ENCODE measurements around the gene CTXN1. TPM values are rescaled to one million over a fixed set of nuclear protein-coding genes. Genes with fewer than 3 reads are reported as not detected.

The CTXN1 gene
- total RNA-seq, 2 experiments from 2014 or later: 1.0 TPM; not detected in 1

DNA sequence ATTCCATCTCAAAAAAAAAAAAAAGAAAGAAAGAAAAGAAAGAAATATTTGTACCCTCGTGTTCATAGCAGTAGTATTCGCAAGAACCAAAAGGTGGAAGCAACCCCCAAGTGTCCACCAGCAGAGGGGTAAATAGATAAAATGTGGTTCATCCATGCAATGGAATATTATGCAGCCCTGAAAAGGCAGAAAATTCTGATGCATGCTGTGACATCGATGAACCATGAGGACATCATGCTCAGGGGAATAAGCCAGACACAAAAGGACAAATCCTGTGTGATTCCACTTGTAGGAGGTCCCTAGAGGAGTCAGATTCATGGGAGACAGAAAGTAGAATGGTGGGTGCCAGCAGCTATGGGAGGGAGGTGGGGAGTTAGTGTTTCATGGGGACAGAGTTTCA, 44.0 kb downstream of the CTXN1 start:
- DNase-seq (ENCODE audit: low spot score): no peak
- CTCF ChIA-PET (ENCODE audit: unreplicated experiment): no interaction called here

GRCh38 chr19:7879836-7880235, 46.1 kb downstream of the CTXN1 start:
- Histone ChIP-seq H3K4me1 (ENCODE audit: insufficient read depth, low read length, poor library complexity, severe bottlenecking) (no peaks in the 10 kb centered on the region), H3K4me3 (ENCODE audit: low read depth, low read length, poor library complexity, severe bottlenecking) (no peak overlapping the region), H3K9me3 (ENCODE audit: low read length) (no peaks in the 10 kb centered on the region), H3K9me2 (ENCODE audit: insufficient read depth, low read length) (no peaks in the 10 kb centered on the region), H2AFZ (ENCODE audit: low read length) (no peak overlapping the region), H3K36me3 (ENCODE audit: insufficient read depth, low read length) (no peaks in the 10 kb centered on the region), H3K27ac (ENCODE audit: low read depth, low read length, poor library complexity, severe bottlenecking) (no peak overlapping the region), H3K79me2 (ENCODE audit: insufficient read depth, low read depth, low read length) (no peaks in the 10 kb centered on the region), H4K20me1 (ENCODE audit: insufficient read depth, low read length) (no peaks in the 10 kb centered on the region), H3K4me2 (ENCODE audit: low read length) (no peak overlapping the region)
- BruUV-seq (replicated peaks): no TSS peak
- TF ChIP-seq, protein P1, sequence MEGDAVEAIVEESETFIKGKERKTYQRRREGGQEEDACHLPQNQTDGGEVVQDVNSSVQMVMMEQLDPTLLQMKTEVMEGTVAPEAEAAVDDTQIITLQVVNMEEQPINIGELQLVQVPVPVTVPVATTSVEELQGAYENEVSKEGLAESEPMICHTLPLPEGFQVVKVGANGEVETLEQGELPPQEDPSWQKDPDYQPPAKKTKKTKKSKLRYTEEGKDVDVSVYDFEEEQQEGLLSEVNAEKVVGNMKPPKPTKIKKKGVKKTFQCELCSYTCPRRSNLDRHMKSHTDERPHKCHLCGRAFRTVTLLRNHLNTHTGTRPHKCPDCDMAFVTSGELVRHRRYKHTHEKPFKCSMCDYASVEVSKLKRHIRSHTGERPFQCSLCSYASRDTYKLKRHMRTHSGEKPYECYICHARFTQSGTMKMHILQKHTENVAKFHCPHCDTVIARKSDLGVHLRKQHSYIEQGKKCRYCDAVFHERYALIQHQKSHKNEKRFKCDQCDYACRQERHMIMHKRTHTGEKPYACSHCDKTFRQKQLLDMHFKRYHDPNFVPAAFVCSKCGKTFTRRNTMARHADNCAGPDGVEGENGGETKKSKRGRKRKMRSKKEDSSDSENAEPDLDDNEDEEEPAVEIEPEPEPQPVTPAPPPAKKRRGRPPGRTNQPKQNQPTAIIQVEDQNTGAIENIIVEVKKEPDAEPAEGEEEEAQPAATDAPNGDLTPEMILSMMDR (conservative IDR thresholded peaks at IDR 0.05; ENCODE audit: low read length): no peak
- TF ChIP-seq EZH2phosphoT487 (IDR thresholded peaks at IDR 0.05; ENCODE audit: borderline replicate concordance, low read depth, low read length): no peak
- no peak for DNase-seq (ENCODE audit: low spot score)
- intact Hi-C loops (cut with micrococcal nuclease; ENCODE audit: unreplicated experiment): no loop called here
- CTCF ChIA-PET (ENCODE audit: unreplicated experiment): no interaction called here
- POLR2A ChIA-PET: no interaction called here

More for the DNA sequence above, 44.0 kb downstream of the CTXN1 start:
- Histone ChIP-seq H3K4me1 (ENCODE audit: insufficient read depth, low read length, poor library complexity, severe bottlenecking) (no peaks in the 10 kb centered on the region), H3K27ac (ENCODE audit: low read depth, low read length, poor library complexity, severe bottlenecking) (no peak overlapping the region), H3K9me2 (ENCODE audit: insufficient read depth, low read length) (no peaks in the 10 kb centered on the region), H3K79me2 (ENCODE audit: insufficient read depth, low read depth, low read length) (no peaks in the 10 kb centered on the region), H2AFZ (ENCODE audit: low read length) (no peak overlapping the region), H3K4me2 (ENCODE audit: low read length) (no peak overlapping the region), H3K4me3 (ENCODE audit: low read depth, low read length, poor library complexity, severe bottlenecking) (no peak overlapping the region), H3K36me3 (ENCODE audit: insufficient read depth, low read length) (no peaks in the 10 kb centered on the region), H4K20me1 (ENCODE audit: insufficient read depth, low read length) (no peaks in the 10 kb centered on the region), H3K9me3 (ENCODE audit: low read length) (no peaks in the 10 kb centered on the region)
- BruUV-seq (replicated peaks): no TSS peak
- POLR2A ChIA-PET: no interaction called here
- TF ChIP-seq, protein P1 (conservative IDR thresholded peaks at IDR 0.05; ENCODE audit: low read length): no peak
- no peak for TF ChIP-seq EZH2phosphoT487 (IDR thresholded peaks at IDR 0.05; ENCODE audit: borderline replicate concordance, low read depth, low read length)
- intact Hi-C loops (cut with micrococcal nuclease; ENCODE audit: unreplicated experiment): no loop called here

DNA sequence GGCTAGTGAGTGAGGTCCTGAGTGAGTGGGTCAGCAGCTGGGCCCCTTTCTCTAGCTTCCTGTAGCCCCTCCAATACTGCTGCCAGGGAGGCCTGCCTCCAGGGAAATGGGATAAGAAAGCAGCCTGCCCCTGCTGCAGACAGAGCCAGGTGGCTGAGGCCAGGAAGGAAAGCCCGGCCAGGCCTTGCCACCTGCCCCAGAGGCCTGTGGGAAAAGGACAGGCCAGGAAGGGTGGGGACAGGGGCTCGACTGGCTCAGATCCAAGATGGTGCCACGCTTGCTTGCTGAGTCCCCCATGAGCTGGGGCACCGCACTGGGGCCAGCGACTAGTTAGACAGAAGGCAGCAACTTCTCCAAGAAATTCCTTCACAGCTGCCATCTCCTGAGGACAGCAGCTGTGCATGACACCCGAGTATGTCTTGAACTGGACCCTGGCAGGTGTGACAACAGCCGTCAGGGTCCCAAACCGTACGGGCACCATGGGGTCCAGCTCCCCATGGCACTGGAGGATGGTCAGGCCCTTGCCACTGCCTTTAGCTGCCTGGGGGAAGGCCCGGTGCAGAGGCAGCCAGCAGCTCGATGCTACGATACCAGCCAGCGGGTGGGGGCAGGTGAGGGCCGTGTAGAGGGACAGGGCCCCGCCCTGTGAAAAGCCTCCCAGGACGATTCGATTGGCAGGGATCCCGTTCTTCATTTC, 46.7 kb downstream of the CTXN1 start:
- H3K9me2 ChIP-seq (ENCODE audit: insufficient read depth, low read length): no peaks in the 10 kb centered on the region
- no peaks in the 10 kb centered on the region for H3K9me3 ChIP-seq (ENCODE audit: low read length)
- no peaks in the 10 kb centered on the region for H4K20me1 ChIP-seq (ENCODE audit: insufficient read depth, low read length)
- H3K27ac ChIP-seq (ENCODE audit: low read depth, low read length, poor library complexity, severe bottlenecking): no peak overlapping the region
- no peaks in the 10 kb centered on the region for H3K4me1 ChIP-seq (ENCODE audit: insufficient read depth, low read length, poor library complexity, severe bottlenecking)
- H2AFZ ChIP-seq (ENCODE audit: low read length): no peak overlapping the region
- BruUV-seq (replicated peaks): no TSS peak
- no peak for DNase-seq (ENCODE audit: low spot score)
- H3K79me2 ChIP-seq (ENCODE audit: insufficient read depth, low read depth, low read length): no peaks in the 10 kb centered on the region
- no peak for TF ChIP-seq EZH2phosphoT487 (IDR thresholded peaks at IDR 0.05; ENCODE audit: borderline replicate concordance, low read depth, low read length)
- TF ChIP-seq, protein P1 (conservative IDR thresholded peaks at IDR 0.05; ENCODE audit: low read length): no peak
- no peak overlapping the region for H3K4me3 ChIP-seq (ENCODE audit: low read depth, low read length, poor library complexity, severe bottlenecking)
- no peaks in the 10 kb centered on the region for H3K36me3 ChIP-seq (ENCODE audit: insufficient read depth, low read length)
- ChIA-PET CTCF (ENCODE audit: unreplicated experiment) (no interaction called here), POLR2A (no interaction called here)
- intact Hi-C loops (cut with micrococcal nuclease; ENCODE audit: unreplicated experiment): no loop called here
- no peak overlapping the region for H3K4me2 ChIP-seq (ENCODE audit: low read length)

Data from OCI-LY7 (cell line).